Measurements from ENCODE around the gene BABAM2. TPM values are rescaled to one million over a fixed set of nuclear protein-coding genes. Genes with fewer than 3 reads are reported as not detected.

The BABAM2 gene
- total RNA-seq, 2 donors from 2014 or later: 32.2 to 33.5 TPM

DNA sequence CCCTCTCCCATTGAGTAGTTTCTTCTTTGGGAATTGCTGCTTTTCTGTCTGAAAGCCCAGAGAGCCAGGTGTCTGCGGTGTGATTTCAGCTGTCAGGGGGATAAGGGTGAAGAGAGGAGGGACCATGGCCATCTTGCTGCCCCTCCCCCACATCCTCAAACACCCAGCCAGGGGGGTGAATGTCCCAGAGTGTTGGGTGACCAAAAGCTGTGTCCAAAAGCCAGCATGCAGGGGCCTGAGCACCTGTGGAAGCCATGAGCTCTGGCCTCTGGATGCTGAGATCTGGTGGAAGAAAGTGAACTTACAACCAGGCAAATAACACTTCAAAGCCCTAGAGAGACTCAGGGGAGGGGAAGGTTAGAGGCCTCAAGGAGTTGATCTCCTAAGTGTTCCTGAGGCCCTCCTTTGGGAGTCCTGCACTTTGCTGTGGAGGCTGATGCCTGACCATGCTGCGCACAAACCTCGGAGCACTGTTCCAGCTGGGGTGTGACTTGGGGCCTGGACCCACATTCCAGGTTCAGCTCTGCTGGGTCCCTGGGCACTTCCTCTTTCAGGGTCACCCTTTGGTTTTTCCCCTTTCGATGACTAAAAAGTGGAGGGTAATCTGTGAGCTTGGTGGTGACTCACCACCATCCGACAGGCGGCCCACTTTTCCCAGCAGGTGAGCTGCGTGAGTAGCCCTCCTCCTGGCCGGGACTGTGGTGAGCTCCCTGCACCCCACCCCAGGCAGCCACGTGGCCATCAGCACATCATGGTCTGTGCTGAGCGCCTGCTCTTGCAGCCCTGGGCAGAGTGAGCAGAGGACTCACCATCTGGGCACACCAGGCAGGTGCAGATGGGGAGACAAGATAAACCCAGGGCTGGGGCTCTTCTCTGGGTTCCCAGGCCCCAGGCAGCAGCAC, 435.3 kb downstream of the BABAM2 start:
- Histone ChIP-seq H3K36me3 (no peaks in the 10 kb centered on the region), H3K4me3 (no peak overlapping the region), H3K27me3 (no peaks in the 10 kb centered on the region), H3K4me1 (no peaks in the 10 kb centered on the region), H3K9me3 (no peaks in the 10 kb centered on the region), H3K27ac (no peak overlapping the region), H3K9ac (ENCODE audit: low read depth in 2 of 2, low read length in 2 of 2) (no peak overlapping the region)
- TF ChIP-seq, protein P1, sequence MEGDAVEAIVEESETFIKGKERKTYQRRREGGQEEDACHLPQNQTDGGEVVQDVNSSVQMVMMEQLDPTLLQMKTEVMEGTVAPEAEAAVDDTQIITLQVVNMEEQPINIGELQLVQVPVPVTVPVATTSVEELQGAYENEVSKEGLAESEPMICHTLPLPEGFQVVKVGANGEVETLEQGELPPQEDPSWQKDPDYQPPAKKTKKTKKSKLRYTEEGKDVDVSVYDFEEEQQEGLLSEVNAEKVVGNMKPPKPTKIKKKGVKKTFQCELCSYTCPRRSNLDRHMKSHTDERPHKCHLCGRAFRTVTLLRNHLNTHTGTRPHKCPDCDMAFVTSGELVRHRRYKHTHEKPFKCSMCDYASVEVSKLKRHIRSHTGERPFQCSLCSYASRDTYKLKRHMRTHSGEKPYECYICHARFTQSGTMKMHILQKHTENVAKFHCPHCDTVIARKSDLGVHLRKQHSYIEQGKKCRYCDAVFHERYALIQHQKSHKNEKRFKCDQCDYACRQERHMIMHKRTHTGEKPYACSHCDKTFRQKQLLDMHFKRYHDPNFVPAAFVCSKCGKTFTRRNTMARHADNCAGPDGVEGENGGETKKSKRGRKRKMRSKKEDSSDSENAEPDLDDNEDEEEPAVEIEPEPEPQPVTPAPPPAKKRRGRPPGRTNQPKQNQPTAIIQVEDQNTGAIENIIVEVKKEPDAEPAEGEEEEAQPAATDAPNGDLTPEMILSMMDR (IDR thresholded peaks at IDR 0.05): no peak
- intact Hi-C loops (cut with DNase I): no loop called here
- no peak for DNase-seq

DNA sequence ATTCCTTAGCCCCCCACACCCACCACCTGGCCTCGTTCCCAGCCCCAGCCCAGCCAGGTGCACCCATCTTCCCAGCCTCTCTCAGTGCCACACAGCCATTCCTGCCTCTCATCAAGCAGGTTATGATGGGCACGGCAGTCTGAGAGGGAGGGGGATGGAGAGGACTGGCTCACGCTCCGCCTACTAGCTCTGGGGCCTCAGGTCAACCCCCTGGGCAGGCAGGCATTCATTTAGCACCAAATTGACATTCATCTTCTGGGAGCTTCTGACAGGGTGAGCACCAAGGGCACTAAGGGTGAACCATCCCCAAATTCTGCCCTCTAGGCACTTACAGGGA, 435.9 kb downstream of the BABAM2 start:
- Histone ChIP-seq H3K9ac (ENCODE audit: low read depth in 2 of 2, low read length in 2 of 2) (no peak overlapping the region), H3K27ac (no peak overlapping the region), H3K36me3 (no peaks in the 10 kb centered on the region), H3K27me3 (no peaks in the 10 kb centered on the region), H3K4me3 (no peak overlapping the region), H3K9me3 (no peaks in the 10 kb centered on the region), H3K4me1 (no peaks in the 10 kb centered on the region)
- DNase-seq: no peak
- TF ChIP-seq, protein P1 (IDR thresholded peaks at IDR 0.05): no peak
- intact Hi-C loops (cut with DNase I): no loop called here

GRCh38 chr2:28326881-28327505, 436.5 kb downstream of the BABAM2 start:
- Histone ChIP-seq H3K9me3 (no peaks in the 10 kb centered on the region), H3K4me3 (no peak overlapping the region), H3K9ac (ENCODE audit: low read depth in 2 of 2, low read length in 2 of 2) (no peak overlapping the region), H3K36me3 (no peaks in the 10 kb centered on the region), H3K4me1 (no peaks in the 10 kb centered on the region), H3K27me3 (no peaks in the 10 kb centered on the region), H3K27ac (peak overlapping the region; percentile 12)
- DNase-seq: no peak
- TF ChIP-seq, protein P1 (IDR thresholded peaks at IDR 0.05): no peak
- intact Hi-C loops (cut with DNase I): no loop called here

DNA sequence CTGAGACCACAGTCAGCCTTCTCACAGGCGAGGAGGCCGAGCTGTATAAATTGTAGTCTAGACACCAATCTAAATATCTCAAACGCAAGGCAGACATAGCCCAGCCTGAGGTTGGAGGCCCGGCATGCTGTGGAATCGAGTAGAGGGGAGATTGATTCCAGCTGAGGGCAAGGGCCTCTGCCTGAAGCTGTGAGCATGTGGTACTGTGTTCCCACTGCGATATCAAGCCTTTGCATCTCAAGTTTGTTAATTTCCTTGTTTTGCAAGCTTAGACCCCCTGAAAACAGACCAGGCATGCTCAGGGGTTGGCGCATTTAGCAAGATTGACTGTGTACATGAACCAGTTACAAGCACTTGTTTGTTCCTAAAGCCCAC, 437.0 kb downstream of the BABAM2 start:
- Histone ChIP-seq H3K9ac (ENCODE audit: low read depth in 2 of 2, low read length in 2 of 2) (no peak overlapping the region), H3K4me3 (no peak overlapping the region), H3K9me3 (no peaks in the 10 kb centered on the region), H3K4me1 (no peaks in the 10 kb centered on the region), H3K27me3 (no peaks in the 10 kb centered on the region), H3K27ac (peak overlapping the region; percentile 12), H3K36me3 (no peaks in the 10 kb centered on the region)
- intact Hi-C loops (cut with DNase I): no loop called here
- DNase-seq: no peak
- TF ChIP-seq, protein P1 (IDR thresholded peaks at IDR 0.05): no peak

- intact Hi-C loops (cut with DNase I): no loop called here
- H3K4me3 ChIP-seq: no peak overlapping the region
- H3K9ac ChIP-seq (ENCODE audit: low read depth in 2 of 2, low read length in 2 of 2): no peak overlapping the region
- no peaks in the 10 kb centered on the region for H3K9me3 ChIP-seq
- no peak for DNase-seq
- H3K27me3 ChIP-seq: no peaks in the 10 kb centered on the region
- H3K36me3 ChIP-seq: no peaks in the 10 kb centered on the region
- no peaks in the 10 kb centered on the region for H3K4me1 ChIP-seq
- H3K27ac ChIP-seq: no peak overlapping the region
- TF ChIP-seq, protein P1 (IDR thresholded peaks at IDR 0.05): no peak
Measured at GRCh38 chr2:28327956-28328922, 437.7 kb downstream of the BABAM2 start.
